Gastrocnemius medialis (tissue), 4 donors: ENCODE results near the gene HPCAL1. TPM values are rescaled to one million over a fixed set of nuclear protein-coding genes. Genes with fewer than 3 reads are reported as not detected.

Source experiments
- ATAC-seq, 2 donors: fragments of 150-250 bp; one replicate each; pipeline ENCODE4 v1.9.1; 2016
- DNase-seq, 2 donors: peaks; one replicate each; pipeline ENCODE4 v3.0.0-alpha.2; 2019
- H3K27ac ChIP-seq, 4 donors: fragments of 200-600 bp; sonication (generic); 1 replicate in 1 of 4; 2 replicates in 3 of 4; pipeline ENCODE4 v1.5.1; 2016 to 2018; ENCODE audit warnings: mild to moderate bottlenecking in 2 of 4, moderate library complexity in 1 of 4
- H3K27me3 ChIP-seq, 3 donors: fragments of 200-600 bp; sonication (generic) in 2 of 3; 1 replicate in 1 of 3; 2 replicates in 2 of 3; pipeline versions ENCODE4 v1.5.1 to v1.6.0; 2016 to 2019; ENCODE audit warnings: mild to moderate bottlenecking in 1 of 3, moderate library complexity in 1 of 3
- H3K36me3 ChIP-seq, 2 donors: fragments of 200-600 bp; sonication (generic) in 1 of 2; one replicate each; pipeline ENCODE4 v1.5.1; 2017 to 2018
- H3K4me1 ChIP-seq, 2 donors: fragments of 200-600 bp; sonication (generic) in 1 of 2; one replicate each; pipeline ENCODE4 v1.5.1; 2016 to 2017; ENCODE audit warnings: mild to moderate bottlenecking in 2 of 2
- H3K4me3 ChIP-seq, 4 donors: fragments of 200-600 bp; sonication (generic) in 3 of 4; 1 replicate in 1 of 4; 2 replicates in 3 of 4; pipeline ENCODE4 v1.5.1; 2016 to 2019; ENCODE audit warnings: mild to moderate bottlenecking in 2 of 4
- H3K9me3 ChIP-seq, 3 donors: fragments of 200-600 bp; sonication (generic) in 2 of 3; 1 replicate in 1 of 3; 2 replicates in 2 of 3; pipeline ENCODE4 v1.5.1; 2016 to 2019
- POLR2A ChIP-seq, 2 donors: fragments of 450-650 bp; IDR thresholded peaks; one replicate each; pipeline ENCODE4 v1.6.1; 2017; ENCODE audit warnings: antibody characterized with exemption in 2 of 2, mild to moderate bottlenecking in 2 of 2, moderate library complexity in 2 of 2
- in situ Hi-C, 4 donors: fragments of 200-750 bp; cut with MboI; loops; one replicate each; pipeline versions ENCODE4 v1.15.0 to v1.8.0; 2017; ENCODE audit warnings: low sequenced_read_pairs in 4 of 4
- intact Hi-C: fragments of 100-400 bp; cut with DNase I; formaldehyde crosslinking; loops from one replicate; pipeline ENCODE4 v1.15.1; 2023; ENCODE audit warnings: low total_unique reads
- total RNA-seq, 4 donors: library from RNA; depleted of rRNA; stranded (reverse); fragments of >200 nt; gene quantifications; one replicate each; pipeline versions ENCODE4 v1.1.0 to v1.2.3, GENCODE V29; 2016
- TF ChIP-seq, protein P1 (sequence below), 5 experiments: fragments of 450-650 bp in 3 of 5; fragments of 200-600 bp in 2 of 5; sonication (generic) in 2 of 5; IDR thresholded peaks in 4 of 5; conservative IDR thresholded peaks in 1 of 5; 1 replicate in 4 of 5; 2 replicates in 1 of 5; pipeline ENCODE4 v1.5.1; 2016 to 2019; ENCODE audit warnings: antibody characterized with exemption in 5 of 5, mild to moderate bottlenecking in 3 of 5, moderate library complexity in 3 of 5

The HPCAL1 gene
- total RNA-seq, 4 donors from 2014 or later, result 29.0 to 45.5 (median 34.5) TPM

DNA sequence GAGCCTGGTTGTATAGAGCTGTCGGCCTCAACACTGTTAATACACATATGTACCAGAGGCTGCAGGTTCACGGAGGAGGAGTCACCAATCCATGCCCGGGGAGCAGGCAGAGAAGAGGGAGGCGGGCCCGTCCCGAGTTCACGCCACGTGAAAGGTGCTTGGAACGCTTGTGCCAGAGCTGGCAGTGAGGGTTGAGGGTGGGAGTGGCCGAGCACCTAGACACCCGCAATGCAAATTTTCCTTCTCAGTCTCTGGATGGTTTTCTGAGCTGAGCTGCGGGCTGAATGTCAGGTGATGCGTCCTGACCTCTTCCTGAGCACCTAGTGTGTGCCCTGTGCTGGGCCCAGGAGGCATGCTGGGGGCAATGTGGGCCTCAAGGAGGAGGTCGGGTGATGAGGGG is 93.2 kb downstream of the HPCAL1 start:
- H3K9me3 ChIP-seq, result no peaks in the 10 kb centered on the region
- no peak for TF ChIP-seq POLR2A (IDR thresholded peaks at IDR 0.05)
- TF ChIP-seq, protein P1, sequence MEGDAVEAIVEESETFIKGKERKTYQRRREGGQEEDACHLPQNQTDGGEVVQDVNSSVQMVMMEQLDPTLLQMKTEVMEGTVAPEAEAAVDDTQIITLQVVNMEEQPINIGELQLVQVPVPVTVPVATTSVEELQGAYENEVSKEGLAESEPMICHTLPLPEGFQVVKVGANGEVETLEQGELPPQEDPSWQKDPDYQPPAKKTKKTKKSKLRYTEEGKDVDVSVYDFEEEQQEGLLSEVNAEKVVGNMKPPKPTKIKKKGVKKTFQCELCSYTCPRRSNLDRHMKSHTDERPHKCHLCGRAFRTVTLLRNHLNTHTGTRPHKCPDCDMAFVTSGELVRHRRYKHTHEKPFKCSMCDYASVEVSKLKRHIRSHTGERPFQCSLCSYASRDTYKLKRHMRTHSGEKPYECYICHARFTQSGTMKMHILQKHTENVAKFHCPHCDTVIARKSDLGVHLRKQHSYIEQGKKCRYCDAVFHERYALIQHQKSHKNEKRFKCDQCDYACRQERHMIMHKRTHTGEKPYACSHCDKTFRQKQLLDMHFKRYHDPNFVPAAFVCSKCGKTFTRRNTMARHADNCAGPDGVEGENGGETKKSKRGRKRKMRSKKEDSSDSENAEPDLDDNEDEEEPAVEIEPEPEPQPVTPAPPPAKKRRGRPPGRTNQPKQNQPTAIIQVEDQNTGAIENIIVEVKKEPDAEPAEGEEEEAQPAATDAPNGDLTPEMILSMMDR (IDR thresholded peaks at IDR 0.05 in 4 of 5, conservative IDR thresholded peaks at IDR 0.05 in 1 of 5), result no peak
- DNase-seq, result no peak
- H3K4me3 ChIP-seq, result no peak overlapping the region
- H3K4me1 ChIP-seq, result peaks cover 0 to 5% of the 10 kb centered on the region in 2 donors
- no peaks in the 10 kb centered on the region for H3K36me3 ChIP-seq
- no peak overlapping the region for H3K27ac ChIP-seq
- no peak for ATAC-seq
- no peaks in the 10 kb centered on the region for H3K27me3 ChIP-seq
- intact Hi-C loops (no loop called here), in situ Hi-C loops (no loop called here)

DNA sequence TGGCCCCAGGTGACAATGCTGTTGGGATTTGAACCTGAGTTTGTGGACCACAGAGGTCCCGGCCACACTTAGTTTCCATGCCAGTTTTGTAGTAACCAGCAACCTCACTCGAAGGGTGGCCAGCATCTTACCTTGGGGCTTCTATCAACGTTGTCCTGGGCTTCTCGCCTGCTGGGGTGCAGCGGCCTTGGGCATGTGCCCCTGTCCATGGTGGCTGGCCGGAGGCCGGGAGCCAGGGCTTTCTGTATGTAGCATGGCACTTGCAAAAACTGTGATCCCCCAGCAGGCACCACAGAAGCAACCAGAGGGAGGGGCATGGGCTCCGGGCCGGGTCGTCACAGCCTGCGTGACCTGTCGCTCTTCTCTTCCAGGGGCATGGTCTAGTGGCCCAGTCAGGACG is 93.8 kb downstream of the HPCAL1 start:
- in situ Hi-C loops (no loop called here), intact Hi-C loops (no loop called here)
- H3K36me3 ChIP-seq, result no peaks in the 10 kb centered on the region
- ATAC-seq (no peak), DNase-seq (no peak)
- no peak overlapping the region for H3K4me3 ChIP-seq
- peaks cover 0 to 9% of the 10 kb centered on the region in 2 donors for H3K4me1 ChIP-seq
- H3K27ac ChIP-seq, result no peak overlapping the region
- no peaks in the 10 kb centered on the region for H3K27me3 ChIP-seq
- H3K9me3 ChIP-seq, result no peaks in the 10 kb centered on the region
- TF ChIP-seq POLR2A (IDR thresholded peaks at IDR 0.05), result no peak
- TF ChIP-seq, protein P1 (IDR thresholded peaks at IDR 0.05 in 4 of 5, conservative IDR thresholded peaks at IDR 0.05 in 1 of 5), result no peak

DNA sequence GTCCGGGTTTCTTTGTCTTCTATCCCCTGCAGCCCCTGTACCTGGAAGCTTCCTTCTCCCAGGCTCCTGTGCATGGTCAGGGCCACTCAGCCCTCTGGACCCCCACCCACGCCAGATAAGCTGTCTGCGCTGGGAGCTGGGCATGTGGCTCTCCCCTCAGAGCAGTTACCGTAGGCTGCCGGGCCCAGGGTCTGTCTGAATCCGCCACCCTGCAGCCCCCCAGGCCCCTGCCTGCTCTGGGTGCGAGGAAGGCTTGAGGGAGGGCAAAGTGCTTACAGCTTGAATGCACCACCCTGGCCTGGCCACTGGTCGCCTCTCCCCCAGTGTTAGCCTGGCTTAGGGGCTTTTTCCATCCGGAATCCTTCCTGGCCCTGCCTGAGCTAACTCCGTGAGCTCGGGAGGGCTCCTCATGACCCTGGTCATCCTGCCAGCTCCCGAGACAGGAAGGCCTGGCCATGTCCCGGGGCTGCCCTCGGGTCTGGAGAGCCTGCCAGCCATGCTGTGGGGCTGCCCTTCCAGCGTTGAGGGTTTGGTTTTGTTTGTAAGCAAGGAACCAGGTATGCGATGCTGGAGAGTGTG is 94.7 kb downstream of the HPCAL1 start:
- H3K4me3 ChIP-seq, result no peak overlapping the region
- intact Hi-C loops (no loop called here), in situ Hi-C loops (no loop called here)
- peak overlapping the region in 1 of 4 donors; percentile 14 for H3K27ac ChIP-seq
- no peaks in the 10 kb centered on the region for H3K27me3 ChIP-seq
- H3K4me1 ChIP-seq, result peaks cover 0 to 11% of the 10 kb centered on the region in 2 donors
- no peaks in the 10 kb centered on the region for H3K36me3 ChIP-seq
- TF ChIP-seq, protein P1 (IDR thresholded peaks at IDR 0.05 in 4 of 5, conservative IDR thresholded peaks at IDR 0.05 in 1 of 5), result no peak
- TF ChIP-seq POLR2A (IDR thresholded peaks at IDR 0.05), result no peak
- DNase-seq (no peak), ATAC-seq (no peak)
- no peaks in the 10 kb centered on the region for H3K9me3 ChIP-seq

DNA sequence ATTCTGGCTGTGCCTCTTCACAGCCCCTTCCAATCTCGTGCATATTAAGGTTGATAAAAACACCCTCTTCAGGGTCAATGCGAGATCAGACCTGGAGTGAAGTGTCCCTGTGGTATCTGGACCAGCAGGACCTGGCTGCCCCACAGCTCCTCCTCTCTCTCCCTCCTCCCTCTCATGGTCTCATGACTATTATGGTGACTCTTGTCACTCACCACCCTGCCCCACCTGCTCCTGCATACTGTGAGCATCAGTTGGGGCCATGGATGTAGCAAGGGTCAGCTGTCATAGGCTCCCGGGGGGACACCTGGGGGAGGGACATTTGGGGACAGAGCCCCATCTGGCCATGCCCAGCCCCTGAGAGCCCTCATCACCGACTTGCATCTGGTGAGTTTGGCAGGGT is 95.2 kb downstream of the HPCAL1 start:
- TF ChIP-seq, protein P1 (IDR thresholded peaks at IDR 0.05 in 4 of 5, conservative IDR thresholded peaks at IDR 0.05 in 1 of 5), result no peak
- TF ChIP-seq POLR2A (IDR thresholded peaks at IDR 0.05), result no peak
- intact Hi-C loops (no loop called here), in situ Hi-C loops (no loop called here)
- H3K9me3 ChIP-seq, result no peaks in the 10 kb centered on the region
- no peak for DNase-seq
- H3K4me1 ChIP-seq, result peaks cover 0 to 16% of the 10 kb centered on the region in 2 donors
- no peak overlapping the region for H3K4me3 ChIP-seq
- peak overlapping the region in 3 of 4 donors; percentile 1 to 29 (median 18) for H3K27ac ChIP-seq
- no peaks in the 10 kb centered on the region for H3K27me3 ChIP-seq
- H3K36me3 ChIP-seq, result no peaks in the 10 kb centered on the region
- no peak for ATAC-seq

DNA sequence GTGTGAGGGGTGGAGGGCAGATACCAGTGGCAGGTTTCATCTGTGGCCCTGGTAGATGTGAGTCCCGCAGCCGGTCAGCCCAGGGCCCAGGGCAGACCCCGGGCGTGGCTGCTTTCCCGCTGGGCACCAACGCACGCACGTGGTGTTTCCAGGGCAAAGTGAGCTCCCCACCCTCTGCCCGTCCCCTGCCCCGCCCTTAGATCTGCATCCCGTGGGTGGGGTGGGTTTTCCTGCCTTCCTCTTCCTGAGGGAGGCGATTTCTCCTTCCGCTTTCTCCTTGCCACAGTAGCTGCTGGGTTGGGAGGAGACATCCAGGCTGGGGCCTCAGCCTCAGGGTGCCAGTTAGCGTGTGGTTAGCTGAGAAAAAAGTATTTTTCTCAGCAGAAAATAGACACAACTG is 95.8 kb downstream of the HPCAL1 start:
- H3K27me3 ChIP-seq, result no peaks in the 10 kb centered on the region
- H3K4me3 ChIP-seq, result no peak overlapping the region
- H3K27ac ChIP-seq, result peak overlapping the region in 3 of 4 donors; percentile 18 to 38 (median 37)
- DNase-seq (no peak), ATAC-seq (peak in 1 of 2 donors; percentile 9)
- intact Hi-C loops (no loop called here), in situ Hi-C loops (no loop called here)
- no peaks in the 10 kb centered on the region for H3K36me3 ChIP-seq
- H3K9me3 ChIP-seq, result no peaks in the 10 kb centered on the region
- no peak for TF ChIP-seq POLR2A (IDR thresholded peaks at IDR 0.05)
- TF ChIP-seq, protein P1 (IDR thresholded peaks at IDR 0.05 in 4 of 5, conservative IDR thresholded peaks at IDR 0.05 in 1 of 5), result no peak
- H3K4me1 ChIP-seq, result peaks cover 0 to 17% of the 10 kb centered on the region in 2 donors
